ENCODE measurements around the gene RCOR2.
A peak's percentile ranks its signal among the peaks of the same experiment; 100 is the strongest.

Gene RCOR2

DNA sequence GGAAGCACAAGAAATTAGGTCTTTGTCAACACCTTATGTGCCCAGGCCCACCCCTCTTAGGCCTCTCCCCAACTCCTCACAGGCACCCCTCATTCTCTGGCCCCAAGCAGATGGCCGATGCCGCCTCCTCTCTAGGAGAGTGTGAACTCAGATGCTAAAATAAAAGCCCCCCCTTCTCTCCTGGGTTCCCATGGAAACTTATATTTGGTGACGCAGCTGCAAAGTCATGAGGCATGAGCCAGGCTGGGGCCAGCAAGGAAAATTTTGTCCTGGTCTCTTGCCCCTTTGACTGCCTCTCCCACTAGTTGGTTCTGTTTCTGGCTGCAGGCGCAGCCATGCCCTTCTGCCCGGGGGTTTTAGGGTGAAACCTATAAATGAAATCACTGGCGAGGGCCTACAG lies 11.8 kb downstream of the RCOR2 start:
- no peak for TF ChIP-seq CTCF (IDR thresholded peaks at IDR 0.05; ENCODE audit: low read depth, low read length)
- H3K4me3 ChIP-seq (ENCODE audit: low read depth, low read length), result no peak overlapping the region

DNA sequence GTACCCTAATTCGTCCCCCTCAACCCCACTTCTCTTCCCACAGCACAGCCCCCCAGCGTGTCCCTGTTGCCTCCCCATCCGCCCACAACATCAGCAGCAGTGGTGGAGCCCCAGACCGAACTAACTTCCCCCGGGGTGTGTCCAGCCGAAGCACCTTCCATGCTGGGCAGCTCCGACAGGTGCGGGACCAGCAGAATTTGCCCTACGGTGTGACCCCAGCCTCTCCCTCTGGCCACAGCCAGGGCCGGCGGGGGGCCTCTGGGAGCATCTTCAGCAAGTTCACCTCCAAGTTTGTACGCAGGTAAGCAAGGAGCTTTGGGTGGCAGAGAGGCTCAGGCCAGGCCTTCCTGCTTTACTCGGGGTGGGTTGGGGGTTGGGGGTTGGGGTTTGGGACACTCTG lies 12.2 kb downstream of the RCOR2 start:
- H3K4me3 ChIP-seq (ENCODE audit: low read depth, low read length), result no peak overlapping the region
- TF ChIP-seq CTCF (IDR thresholded peaks at IDR 0.05; ENCODE audit: low read depth, low read length), result no peak

DNA sequence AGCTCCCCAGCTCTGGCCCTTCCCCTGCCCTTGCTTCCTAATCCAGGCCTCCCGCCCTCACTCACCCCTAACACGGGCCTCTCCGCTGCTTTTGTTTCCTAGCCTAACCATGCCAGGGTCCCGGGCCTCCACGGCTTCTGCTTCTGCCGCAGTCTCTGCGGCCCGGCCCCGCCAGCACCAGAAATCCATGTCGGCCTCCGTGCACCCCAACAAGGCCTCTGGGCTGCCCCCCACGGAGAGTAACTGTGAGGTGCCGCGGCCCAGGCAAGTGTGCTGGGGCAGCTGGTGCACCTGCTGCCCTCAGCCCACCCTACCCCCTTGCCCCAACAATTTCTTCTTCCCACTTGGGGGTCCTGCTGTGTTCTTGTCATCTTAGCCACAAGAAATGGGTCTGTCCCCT lies 13.1 kb downstream of the RCOR2 start:
- TF ChIP-seq CTCF (IDR thresholded peaks at IDR 0.05; ENCODE audit: low read depth, low read length), result no peak
- no peak overlapping the region for H3K4me3 ChIP-seq (ENCODE audit: low read depth, low read length)

DNA sequence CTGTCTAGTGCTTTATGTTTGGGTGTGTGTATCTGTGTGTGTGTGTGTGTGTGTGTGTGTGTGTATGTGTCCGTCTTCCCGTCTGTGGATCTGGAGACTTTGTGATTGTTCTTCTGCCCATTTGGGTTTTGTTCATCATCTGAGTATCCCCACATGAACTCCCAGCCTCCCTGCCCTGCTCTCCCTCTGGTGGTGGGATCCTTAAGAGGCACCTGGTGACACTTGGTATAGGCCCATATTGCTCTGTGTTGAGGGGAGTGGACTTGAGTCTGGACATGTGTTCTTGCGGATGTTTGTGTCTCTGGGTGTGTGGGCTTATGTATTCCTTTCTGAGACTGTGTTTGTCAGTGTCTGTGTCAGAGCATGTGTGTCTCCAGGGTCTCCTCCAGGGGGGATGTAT lies 15.3 kb downstream of the RCOR2 start:
- peak; percentile 40 for TF ChIP-seq CTCF (IDR thresholded peaks at IDR 0.05; ENCODE audit: low read depth, low read length)
- no peak overlapping the region for H3K4me3 ChIP-seq (ENCODE audit: low read depth, low read length)

GRCh38 chr11:63897459-63898146 lies 19.4 kb downstream of the RCOR2 start:
- TF ChIP-seq CTCF (IDR thresholded peaks at IDR 0.05; ENCODE audit: low read depth, low read length), result no peak
- H3K4me3 ChIP-seq (ENCODE audit: low read depth, low read length), result no peak overlapping the region

DNA sequence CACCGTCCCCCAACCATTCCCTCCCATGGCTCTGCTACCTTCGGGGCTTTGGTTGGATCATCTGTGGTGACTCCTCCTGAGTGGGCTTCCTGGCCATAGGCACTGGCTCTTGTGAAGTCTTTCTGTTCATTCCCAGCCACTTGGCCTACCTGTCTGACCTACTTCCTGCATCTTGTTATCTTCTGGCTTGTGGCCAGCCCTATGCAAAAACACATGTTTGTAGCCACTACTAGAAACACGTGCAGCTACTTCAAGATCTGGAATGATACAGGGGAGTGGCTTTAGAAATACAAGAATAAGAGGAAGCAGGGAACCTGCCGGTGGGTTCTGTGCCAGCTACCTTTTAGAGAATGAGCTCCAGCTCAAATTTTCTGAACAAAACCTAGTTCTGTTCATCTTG lies 20.9 kb downstream of the RCOR2 start:
- no peak for TF ChIP-seq CTCF (IDR thresholded peaks at IDR 0.05; ENCODE audit: low read depth, low read length)
- no peak overlapping the region for H3K4me3 ChIP-seq (ENCODE audit: low read depth, low read length)

- no peak for TF ChIP-seq CTCF (IDR thresholded peaks at IDR 0.05; ENCODE audit: low read depth, low read length)
- H3K4me3 ChIP-seq (ENCODE audit: low read depth, low read length), result no peak overlapping the region
Observed at GRCh38 chr11:63893355-63893754, 23.6 kb downstream of the RCOR2 start.

Measured in WI38 (cell line).